HG03280 (cell line): ENCODE data around the gene COP1.
"Not testable (repeated sequence)": the region's sequence is repeated elsewhere in the genome, so short reads cannot be mapped to it uniquely, and the experiment has no call there.

Experiments used
- ATAC-seq: cut with Tn5 transposase; IDR thresholded peaks from one replicate; pipeline ENCODE4 v1.9.1; 2021; ENCODE audit warnings: mild to moderate bottlenecking, moderate library complexity; ENCODE audit not compliant: unreplicated experiment

Gene COP1

GRCh38 chr1:176136891-176137290 is 70.2 kb downstream of the COP1 start:
- ATAC-seq: no peak

- no peak for ATAC-seq
Observed at GRCh38 chr1:176134666-176135065, 72.4 kb downstream of the COP1 start.

- ATAC-seq: no peak
Observed at GRCh38 chr1:176122282-176122681, 84.8 kb downstream of the COP1 start.

DNA sequence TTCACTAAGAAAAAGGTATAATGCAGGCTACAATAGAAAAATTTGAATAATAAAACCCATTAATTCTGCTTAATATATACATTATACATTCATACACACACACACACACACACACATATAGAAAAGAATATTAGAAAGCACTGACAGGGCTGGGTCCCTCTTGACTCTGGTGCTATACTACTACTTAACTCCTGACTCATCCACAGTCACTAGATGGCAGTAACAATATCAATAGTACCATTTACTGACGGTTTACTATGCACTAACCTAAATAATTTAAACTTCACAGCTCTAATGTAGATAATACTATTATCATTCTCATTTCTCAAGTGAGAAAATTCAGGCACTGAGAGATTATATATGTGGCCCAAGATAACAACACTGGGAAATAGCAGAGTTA is 87.5 kb downstream of the COP1 start:
- no peak for ATAC-seq

- ATAC-seq: no peak
Observed at GRCh38 chr1:176118985-176119384, 88.1 kb downstream of the COP1 start.

- no peak for ATAC-seq
Observed at GRCh38 chr1:176111835-176112234, 95.3 kb downstream of the COP1 start.

GRCh38 chr1:176110203-176110602 is 96.9 kb downstream of the COP1 start:
- no peak for ATAC-seq

DNA sequence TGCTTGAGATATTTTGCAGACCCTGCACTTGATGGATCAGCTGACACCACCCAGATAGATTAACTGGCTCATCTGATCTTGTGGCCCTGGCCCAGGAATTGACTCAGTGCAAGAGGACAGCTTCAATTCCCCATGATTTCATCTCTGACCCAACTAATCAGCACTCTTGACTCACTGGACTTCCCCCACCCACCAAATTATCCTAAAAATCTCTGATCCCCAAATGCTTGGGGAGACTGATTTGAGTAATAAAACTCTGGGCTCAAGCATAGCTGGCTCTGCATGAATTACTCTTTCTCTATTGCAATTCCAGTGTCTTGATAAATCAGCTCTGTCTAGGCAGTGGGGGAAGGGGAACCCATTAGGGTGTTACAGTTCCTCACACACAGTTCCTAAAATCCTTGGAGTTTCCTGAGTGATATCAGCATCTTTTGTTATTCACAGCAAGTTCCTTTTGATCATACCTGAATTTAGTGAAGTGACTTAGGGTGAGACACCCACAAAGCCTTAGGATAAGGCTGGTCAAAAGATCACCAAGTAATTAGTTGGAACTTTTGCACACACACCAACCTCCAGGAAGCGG is 104.2 kb downstream of the COP1 start:
- ATAC-seq: no peak

DNA sequence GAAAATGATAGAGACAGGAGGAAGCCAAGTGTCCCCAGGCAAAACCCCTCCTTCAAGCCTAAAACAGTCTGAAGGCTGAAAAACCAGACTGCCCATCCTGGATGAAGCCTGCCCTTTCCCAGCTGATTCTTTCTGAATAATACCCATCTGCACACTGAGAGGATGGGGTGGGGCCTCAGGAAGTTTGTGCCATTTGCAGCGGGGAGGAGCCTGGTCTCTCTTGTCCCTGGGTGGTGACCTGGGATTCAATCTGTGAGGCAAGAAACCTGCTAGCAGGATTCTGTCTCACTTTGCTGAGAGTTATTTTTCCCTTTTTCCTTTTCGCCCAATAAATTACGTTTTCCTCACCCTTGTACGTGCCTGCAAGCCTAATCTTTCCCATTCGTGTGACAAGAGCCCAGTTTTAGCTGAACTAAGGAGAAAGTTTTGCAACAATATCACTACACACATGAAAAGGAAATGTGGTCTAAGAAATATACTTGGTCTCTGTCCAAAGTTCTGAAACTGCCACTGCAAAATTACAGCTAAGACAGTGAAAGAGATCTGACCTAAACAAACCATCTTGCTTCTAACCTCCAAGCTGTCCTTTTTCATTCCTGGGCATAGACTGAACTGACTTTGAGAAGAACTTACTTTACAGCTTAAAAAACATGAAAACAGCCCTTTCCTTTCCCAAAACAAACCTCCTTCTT is 105.0 kb downstream of the COP1 start:
- no peak for ATAC-seq

GRCh38 chr1:176098560-176098959 is 108.5 kb downstream of the COP1 start:
- ATAC-seq: no peak

DNA sequence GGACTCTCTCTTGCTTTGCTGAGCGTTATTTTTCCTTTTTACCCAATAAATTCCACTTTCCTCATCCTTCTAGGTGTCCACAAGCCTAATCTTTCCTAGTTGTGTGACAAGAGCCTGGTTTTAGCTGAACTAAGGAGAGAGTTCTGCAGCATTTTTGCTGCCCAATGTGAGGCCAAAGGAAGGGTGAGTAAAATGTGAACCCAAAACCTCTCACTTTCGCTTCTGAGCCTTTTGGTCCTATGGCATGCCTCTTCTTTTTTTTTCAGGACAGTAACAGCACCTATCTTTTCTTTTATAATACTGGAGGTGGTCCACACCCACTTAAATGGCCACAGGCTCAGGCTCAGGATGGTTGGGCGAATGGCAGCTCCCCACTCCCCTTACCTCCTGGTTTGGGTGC is 111.1 kb downstream of the COP1 start:
- no peak for ATAC-seq

DNA sequence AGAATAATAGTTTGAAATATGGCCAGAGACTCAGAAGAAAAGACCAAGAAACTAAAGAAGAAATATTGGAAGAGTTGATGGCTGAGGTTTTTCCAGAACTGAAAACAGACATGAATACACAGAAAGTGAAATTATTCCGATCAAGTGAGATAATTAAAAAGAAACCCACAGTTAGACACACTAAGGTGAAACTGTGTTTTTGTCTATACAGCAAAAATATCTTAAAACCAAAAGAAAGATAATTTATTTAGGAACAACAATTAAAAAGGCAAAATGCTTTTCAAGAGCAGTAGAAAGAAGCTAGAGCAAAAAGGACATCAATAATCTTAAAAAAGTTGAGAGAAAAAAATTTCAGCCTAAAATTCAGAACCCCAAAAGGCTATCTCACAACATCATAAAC is 116.3 kb downstream of the COP1 start:
- no peak for ATAC-seq

- not testable (repeated sequence) for ATAC-seq
Observed at GRCh38 chr1:176087746-176088145, 119.3 kb downstream of the COP1 start.

- ATAC-seq: peak; percentile 63
Observed at GRCh38 chr1:176073524-176074157, 133.4 kb downstream of the COP1 start.

DNA sequence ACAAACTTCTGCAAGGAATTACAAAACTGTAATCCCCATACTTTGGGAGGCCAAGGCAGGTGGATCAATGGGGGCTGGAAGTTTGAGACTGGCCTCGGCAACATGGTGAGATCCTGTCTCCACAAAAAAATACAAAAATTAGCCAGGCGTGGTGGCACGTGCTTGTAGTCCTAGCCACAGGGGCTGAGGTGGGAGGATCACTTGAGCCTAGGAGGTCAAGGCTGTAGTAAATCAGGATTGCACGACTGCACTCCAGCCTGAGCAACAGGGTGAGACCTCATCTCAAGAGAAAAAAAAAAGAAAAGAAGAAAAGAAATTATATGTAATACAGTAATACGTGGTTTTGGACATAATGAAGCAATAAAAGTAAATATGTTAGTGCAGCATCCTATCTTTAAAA is 138.2 kb downstream of the COP1 start:
- no peak for ATAC-seq

DNA sequence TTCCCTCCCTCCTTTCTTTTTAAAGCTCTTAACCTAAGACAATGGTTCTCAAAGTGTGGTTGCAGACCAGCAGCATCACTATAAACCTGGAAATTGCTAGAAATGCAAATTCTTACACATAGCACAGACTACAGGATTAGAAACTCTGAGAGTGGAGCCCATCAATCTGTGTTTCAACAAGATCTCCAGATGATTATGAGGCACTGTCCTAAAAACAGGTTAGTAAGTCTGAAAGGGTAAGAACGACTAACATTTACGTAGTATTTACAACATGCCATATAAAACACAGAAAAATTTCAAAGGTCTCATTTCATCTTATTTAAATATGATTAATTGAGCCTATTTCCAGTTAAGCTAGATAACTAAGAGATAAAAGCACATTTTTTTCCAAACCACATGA is 138.8 kb downstream of the COP1 start:
- no peak for ATAC-seq

- no peak for ATAC-seq
Observed at GRCh38 chr1:176066709-176067108, 140.4 kb downstream of the COP1 start.

DNA sequence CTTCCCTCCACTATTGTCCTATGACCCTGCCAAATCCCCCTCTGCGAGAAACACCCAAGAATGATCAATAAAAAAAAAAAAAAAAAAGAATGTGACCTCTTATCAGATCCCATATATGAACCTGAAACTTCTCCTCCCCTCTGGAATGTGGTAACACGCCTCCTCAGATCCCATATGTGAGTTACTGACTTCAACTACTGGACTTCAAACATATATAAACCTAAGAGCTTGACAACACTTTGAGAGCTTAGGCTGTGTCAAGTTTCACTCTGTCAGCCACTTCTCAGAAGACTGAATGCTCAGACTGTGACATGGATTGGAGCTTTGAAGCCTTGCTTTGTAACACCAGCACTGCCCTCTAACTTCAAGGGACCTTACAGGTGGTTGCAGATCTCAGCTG is 148.4 kb downstream of the COP1 start:
- no peak for ATAC-seq

- ATAC-seq: no peak
Observed at GRCh38 chr1:176056312-176056711, 150.8 kb downstream of the COP1 start.

DNA sequence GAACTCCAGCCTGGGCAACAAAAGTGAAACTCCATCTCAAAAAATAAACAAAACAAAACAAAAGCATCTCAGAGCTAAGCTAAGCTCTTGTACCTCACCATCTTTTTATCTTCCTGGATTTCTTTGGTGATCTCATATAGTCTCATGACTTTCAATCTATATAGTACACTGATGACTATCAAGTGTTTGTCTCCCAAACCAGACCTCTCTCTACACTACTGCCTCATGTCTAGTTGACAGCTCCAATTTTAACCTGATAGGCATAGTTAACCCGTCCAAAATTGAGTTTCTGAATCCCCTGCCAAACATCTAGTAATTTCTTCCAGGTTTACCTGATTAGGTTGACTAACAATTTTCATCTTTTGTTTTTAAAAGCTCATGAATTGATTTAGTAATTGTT is 151.7 kb downstream of the COP1 start:
- no peak for ATAC-seq

DNA sequence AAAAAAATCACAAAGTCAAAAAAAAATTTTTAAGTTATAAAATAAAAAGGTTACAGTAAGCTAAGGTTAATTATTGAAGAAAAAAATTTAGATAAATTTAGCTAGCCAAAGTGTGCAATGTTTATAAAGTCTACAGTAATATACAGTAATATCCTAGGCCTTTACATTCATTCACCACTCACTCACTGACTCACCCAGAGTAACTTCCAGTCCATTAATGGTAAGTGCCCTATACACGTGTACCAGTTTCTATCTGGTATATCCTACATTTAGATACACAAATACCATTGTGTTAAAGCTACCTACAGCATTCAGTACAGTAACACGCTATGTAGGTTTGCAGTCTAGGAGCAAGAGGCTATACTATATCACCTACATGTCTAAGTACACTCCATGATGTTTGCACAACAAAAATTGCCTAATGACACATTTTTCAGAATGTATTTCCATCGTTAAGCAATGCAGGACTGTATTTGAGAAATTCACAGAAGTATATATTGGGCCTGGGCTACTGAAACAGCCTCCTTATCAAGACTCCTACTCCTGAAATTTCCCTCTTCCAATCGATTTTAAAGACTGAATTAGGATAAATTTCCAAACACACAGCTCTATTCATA is 155.1 kb downstream of the COP1 start:
- no peak for ATAC-seq

- no peak for ATAC-seq
Observed at GRCh38 chr1:176051402-176051801, 155.7 kb downstream of the COP1 start.
